GM12878 (cell line): ENCODE data around the gene CEP250. TPM values are rescaled to one million over a fixed set of nuclear protein-coding genes. Genes with fewer than 3 reads are reported as not detected.

Source experiments
- ATF7 ChIP-seq: fragments of 450-650 bp; IDR thresholded peaks from 2 replicates; pipeline ENCODE4 v1.6.1; 2016; ENCODE audit warnings: low read depth, mild to moderate bottlenecking
- BCL3 ChIP-seq: IDR thresholded peaks from 2 replicates; pipeline ENCODE4 v1.6.1; 2011; ENCODE audit warnings: borderline replicate concordance, low read depth, mild to moderate bottlenecking, moderate library complexity, low read length; ENCODE audit not compliant: insufficient read depth, poor library complexity, severe bottlenecking
- CBX3 ChIP-seq: fragments of 200-600 bp; sonication (generic); IDR thresholded peaks from 2 replicates; pipeline ENCODE4 v1.6.1; 2016; ENCODE audit warnings: low read depth, borderline replicate concordance
- DPF2 ChIP-seq: fragments of 450-650 bp; IDR thresholded peaks from 2 replicates; pipeline ENCODE4 v1.6.1; 2017; ENCODE audit warnings: mild to moderate bottlenecking
- EED ChIP-seq: sonication (generic); IDR thresholded peaks from 2 replicates; pipeline ENCODE4 v1.6.1; 2016; ENCODE audit warnings: antibody characterized with exemption, low read depth
- EGR1 ChIP-seq, 2 experiments: IDR thresholded peaks; 1 replicate in 1 of 2; 2 replicates in 1 of 2; pipeline ENCODE4 v1.6.1; 2011 to 2012; ENCODE audit warnings: low read depth in 2 of 2, low read length in 2 of 2, borderline replicate concordance in 1 of 2, mild to moderate bottlenecking in 1 of 2, moderate library complexity in 1 of 2
- EP300 ChIP-seq, 2 experiments: fragments of 150-350 bp in 1 of 2; IDR thresholded peaks; 2 replicates each; pipeline ENCODE4 v1.6.1; 2011 to 2012; ENCODE audit warnings: low read depth in 2 of 2, low read length in 2 of 2, borderline replicate concordance in 1 of 2, improper control_type of control experiment in 1 of 2, inconsistent platforms in 1 of 2; ENCODE audit not compliant: control insufficient read depth in 1 of 2
- JUND ChIP-seq: IDR thresholded peaks from 2 replicates; pipeline ENCODE4 v1.6.1; 2012; ENCODE audit warnings: low read depth, mild to moderate bottlenecking, low read length, improper control_type of control experiment, moderate library complexity
- KDM1A ChIP-seq: fragments of 200-600 bp; sonication (generic); IDR thresholded peaks from 2 replicates; pipeline ENCODE4 v1.6.1; 2016; ENCODE audit warnings: borderline replicate concordance
- MEF2B ChIP-seq: fragments of 450-650 bp; IDR thresholded peaks from 2 replicates; pipeline ENCODE4 v1.6.1; 2018; ENCODE audit warnings: mild to moderate bottlenecking, moderate library complexity; ENCODE audit not compliant: partially characterized antibody, poor library complexity, severe bottlenecking
- MXI1 ChIP-seq: fragments of 150-350 bp; IDR thresholded peaks from 2 replicates; pipeline ENCODE4 v1.6.1; 2011; ENCODE audit warnings: low read depth, mild to moderate bottlenecking, inconsistent platforms, low read length, improper control_type of control experiment
- NR2F1 ChIP-seq: fragments of 450-650 bp; conservative IDR thresholded peaks from 2 replicates; pipeline ENCODE4 v1.6.1; 2017; ENCODE audit warnings: mild to moderate bottlenecking
- PAX5 ChIP-seq: IDR thresholded peaks from 2 replicates; pipeline ENCODE4 v1.6.1; 2011; ENCODE audit warnings: low read depth, low read length, borderline replicate concordance
- REST ChIP-seq: IDR thresholded peaks from 2 replicates; pipeline ENCODE4 v1.6.1; 2012; ENCODE audit warnings: mild to moderate bottlenecking, low read depth, low read length
- RFX5 ChIP-seq: IDR thresholded peaks from 2 replicates; pipeline ENCODE4 v1.6.1; 2011; ENCODE audit warnings: low read depth, low read length, improper control_type of control experiment
- RUNX3 ChIP-seq: IDR thresholded peaks from 2 replicates; pipeline ENCODE4 v1.6.1; 2012; ENCODE audit warnings: low read length, inconsistent platforms
- STAT3 ChIP-seq: IDR thresholded peaks from 2 replicates; pipeline ENCODE4 v1.6.1; 2011; ENCODE audit warnings: low read depth, low read length, improper control_type of control experiment
- TARDBP ChIP-seq: IDR thresholded peaks from 2 replicates; pipeline ENCODE4 v1.6.1; 2016; ENCODE audit warnings: borderline replicate concordance
- YBX1 ChIP-seq: fragments of 450-650 bp; IDR thresholded peaks from 2 replicates; pipeline ENCODE4 v1.6.1; 2016; ENCODE audit warnings: antibody characterized with exemption
- ZBTB4 ChIP-seq: fragments of 450-650 bp; formaldehyde crosslinking; IDR thresholded peaks from 2 replicates; pipeline ENCODE4 v1.4.0; 2022; ENCODE audit warnings: mild to moderate bottlenecking, moderate library complexity
- ZNF274 ChIP-seq: IDR thresholded peaks from one replicate; pipeline ENCODE4 v1.8.0; 2011; ENCODE audit not compliant: insufficient read length, insufficient read depth
- polyA plus RNA-seq, 11 experiments: library from polyadenylated mRNA; depleted of rRNA in 4 of 11; unstranded in 6 of 11; stranded (reverse) in 5 of 11; fragments of >200 nt; fragmentation: Nextera tagmentation in 4 of 11; fragmentation: Illumina TruSeq in 1 of 11; extraction: Ambion mirVana in 4 of 11; extraction: Trizol in 1 of 11; gene quantifications; 1 replicate in 1 of 11; 2 replicates in 10 of 11; pipeline versions ENCODE4 v1.2.1 to v1.2.3, GENCODE V29; 2011 to 2016; ENCODE audit warnings: inconsistent platforms in 2 of 11, missing spikeins in 2 of 11, low read depth in 1 of 11
- total RNA-seq, 4 experiments: library from RNA; depleted of rRNA in 3 of 4; stranded (reverse); fragments of >200 nt in 3 of 4; fragmentation: Illumina TruSeq in 1 of 4; extraction: Trizol in 1 of 4; gene quantifications; 2 replicates each; pipeline versions ENCODE4 v1.2.1 to v1.2.3, GENCODE V29; 2013 to 2021

The CEP250 gene
- total and polyA plus RNA-seq, 10 of the 15 experiments (the other 5 are each of a cell fraction or from before 2014, with no cell fraction given): 2.4 to 41.6 (median 25.7) TPM

GRCh38 chr20:35490736-35491181 lies 35.4 kb downstream of the CEP250 start (continued):
- TF ChIP-seq MEF2B (no peak), CBX3 (no peak), REST (no peak), BCL3 (no peak), YBX1 (no peak), MXI1 (peak; percentile 83), ATF7 (peak; percentile 95), EED (peak; percentile 66; the same call in 1 of the 2 replicates), ZNF274 (no peak), JUND (no peak), EP300 (IDR thresholded peaks at IDR 0.05; ENCODE audit: borderline replicate concordance in 1 of 2, control insufficient read depth in 1 of 2, low read depth in 2 of 2, low read length in 2 of 2) (no peak), STAT3 (no peak), RUNX3 (peak; percentile 94), RFX5 (no peak), NR2F1 (no peak; the same call in 1 of the 2 replicates), DPF2 (peak; percentile 39; the same call in 1 of the 2 replicates), PAX5 (peak; percentile 30; the same call in 1 of the 2 replicates), EGR1 (IDR thresholded peaks at IDR 0.05; ENCODE audit: borderline replicate concordance in 1 of 2, low read depth in 2 of 2, low read length in 2 of 2) (peak in 1 of 2 experiments; percentile 36; a peak in 1 of 3 replicates), TARDBP (no peak), ZBTB4 (CRISPR knock-in tag) (no peak), KDM1A (no peak)
